ENCODE results near the gene UQCRC1.

The UQCRC1 gene

DNA sequence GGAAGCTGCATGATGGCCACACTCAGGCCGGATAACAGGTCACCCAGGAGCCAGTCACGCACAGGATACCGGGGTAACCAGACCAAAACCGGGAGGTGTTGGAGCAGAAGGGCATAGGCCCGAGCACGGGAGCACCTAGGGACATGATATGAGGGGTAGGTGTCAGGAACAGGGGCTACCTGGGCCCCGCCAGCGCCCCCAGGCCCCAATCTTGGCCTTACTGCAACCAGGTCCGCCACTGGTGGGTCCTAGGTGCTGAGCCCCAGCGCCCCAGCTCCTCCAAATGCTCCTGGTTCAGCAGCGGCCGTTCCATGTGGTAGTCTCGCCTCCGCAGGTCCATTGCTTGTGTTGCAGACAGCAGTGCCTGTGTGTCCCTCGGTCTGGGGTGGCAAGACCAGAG is 23.8 kb upstream of the UQCRC1 start:
- no peak for DNase-seq (ENCODE audit: low read depth)

DNA sequence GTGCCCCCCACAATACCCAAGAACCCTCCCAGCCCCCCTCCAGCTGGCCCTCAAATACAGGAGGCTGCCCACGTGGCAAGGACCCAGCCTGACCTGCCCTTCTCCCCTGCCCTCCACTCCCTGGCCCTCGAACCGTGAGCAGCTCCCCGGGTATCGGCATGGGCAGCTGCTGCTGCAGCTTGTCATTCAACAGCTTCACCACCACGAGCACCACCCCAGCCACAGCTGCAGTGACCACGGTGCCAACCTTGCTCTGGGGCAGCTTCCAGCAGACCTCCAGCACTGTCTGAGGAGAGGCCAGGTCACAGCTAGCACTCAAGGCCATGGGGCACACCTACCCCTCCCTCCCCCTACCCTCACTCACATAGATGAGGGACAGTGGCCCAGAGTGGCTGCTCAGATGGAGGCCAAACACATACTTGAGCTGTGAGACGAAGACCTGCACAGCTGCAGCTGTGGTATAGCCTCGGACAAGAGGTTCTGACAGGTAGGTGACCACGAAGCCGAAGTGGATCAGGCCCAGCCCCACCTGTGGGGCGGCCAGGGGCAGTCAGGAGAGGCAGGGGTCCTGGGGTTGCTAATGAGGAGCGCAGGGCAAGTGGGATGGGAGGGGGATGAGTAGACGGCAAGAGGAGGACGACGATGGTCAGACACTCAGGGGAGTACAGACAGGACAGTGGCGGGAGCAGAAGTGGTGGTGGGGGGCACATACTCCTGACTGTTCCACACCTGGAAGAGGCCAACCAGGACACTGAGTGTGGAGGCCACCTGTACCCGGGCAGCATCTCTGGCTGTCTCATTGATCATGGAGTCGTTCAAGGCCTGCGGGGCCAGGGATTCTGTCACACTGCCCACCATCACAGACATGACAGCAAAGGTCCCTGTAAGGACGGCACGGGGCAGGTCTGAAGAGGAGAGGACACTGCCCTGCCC is 22.3 kb upstream of the UQCRC1 start:
- no peak for DNase-seq (ENCODE audit: low read depth)

DNA sequence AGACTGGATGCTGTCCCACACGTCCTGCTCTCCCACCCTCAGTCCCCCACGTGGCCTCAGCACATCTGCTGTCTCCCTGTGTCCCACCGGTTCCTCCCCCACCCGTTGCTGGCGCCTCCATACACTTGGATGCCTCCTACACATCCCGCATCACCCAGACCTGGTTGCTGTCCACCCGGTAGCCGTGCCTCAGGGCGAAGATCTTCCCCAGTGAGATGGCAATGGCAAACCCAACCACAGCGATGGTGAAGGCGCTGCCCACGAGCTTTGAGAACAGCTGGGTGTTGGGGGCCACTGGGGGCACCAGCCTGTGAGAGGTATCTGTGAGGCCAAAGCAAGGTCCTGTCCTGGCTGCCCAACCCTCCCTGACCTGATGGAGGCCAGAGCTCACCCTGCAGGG is 21.4 kb upstream of the UQCRC1 start:
- DNase-seq (ENCODE audit: low read depth): no peak

DNA sequence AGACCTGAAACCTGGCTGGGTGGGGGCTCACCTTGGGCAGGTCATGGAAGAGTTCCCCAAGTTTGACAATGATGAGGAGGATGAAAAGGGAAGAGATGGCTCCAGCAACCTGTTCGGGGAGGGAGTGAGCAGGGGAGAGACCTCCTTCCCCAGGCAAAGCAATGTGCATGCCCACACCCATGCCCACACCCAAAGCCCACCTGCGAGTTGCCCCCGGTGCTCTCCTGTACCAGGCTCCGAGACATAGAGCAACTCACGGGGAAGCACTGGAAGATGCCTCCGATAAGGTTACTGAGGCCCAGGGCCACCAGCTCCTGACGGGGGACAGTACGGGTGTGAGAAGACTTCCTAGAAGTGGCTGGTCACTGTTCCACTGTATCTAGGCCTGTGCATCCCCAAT is 21.0 kb upstream of the UQCRC1 start:
- DNase-seq (ENCODE audit: low read depth): no peak

DNA sequence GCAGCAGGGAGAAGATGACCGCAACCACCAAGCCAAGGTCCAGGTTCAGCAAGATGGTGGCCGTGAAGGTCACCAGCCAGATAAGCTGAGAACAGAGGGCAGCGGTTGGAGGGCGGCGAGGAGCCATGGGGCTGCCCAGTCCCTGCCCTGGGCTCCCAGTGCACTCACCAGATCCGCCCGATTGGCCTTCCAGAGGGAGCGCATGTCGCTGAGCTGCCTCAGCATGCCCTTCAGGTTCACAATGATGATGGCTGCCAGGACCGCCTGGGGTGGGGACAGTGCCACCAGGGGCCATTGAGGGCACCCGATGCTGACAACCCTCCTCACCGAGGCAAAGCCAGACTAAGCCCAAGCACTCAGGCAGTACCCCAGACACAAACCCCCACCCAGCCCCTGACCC is 20.4 kb upstream of the UQCRC1 start:
- no peak for DNase-seq (ENCODE audit: low read depth)

DNA sequence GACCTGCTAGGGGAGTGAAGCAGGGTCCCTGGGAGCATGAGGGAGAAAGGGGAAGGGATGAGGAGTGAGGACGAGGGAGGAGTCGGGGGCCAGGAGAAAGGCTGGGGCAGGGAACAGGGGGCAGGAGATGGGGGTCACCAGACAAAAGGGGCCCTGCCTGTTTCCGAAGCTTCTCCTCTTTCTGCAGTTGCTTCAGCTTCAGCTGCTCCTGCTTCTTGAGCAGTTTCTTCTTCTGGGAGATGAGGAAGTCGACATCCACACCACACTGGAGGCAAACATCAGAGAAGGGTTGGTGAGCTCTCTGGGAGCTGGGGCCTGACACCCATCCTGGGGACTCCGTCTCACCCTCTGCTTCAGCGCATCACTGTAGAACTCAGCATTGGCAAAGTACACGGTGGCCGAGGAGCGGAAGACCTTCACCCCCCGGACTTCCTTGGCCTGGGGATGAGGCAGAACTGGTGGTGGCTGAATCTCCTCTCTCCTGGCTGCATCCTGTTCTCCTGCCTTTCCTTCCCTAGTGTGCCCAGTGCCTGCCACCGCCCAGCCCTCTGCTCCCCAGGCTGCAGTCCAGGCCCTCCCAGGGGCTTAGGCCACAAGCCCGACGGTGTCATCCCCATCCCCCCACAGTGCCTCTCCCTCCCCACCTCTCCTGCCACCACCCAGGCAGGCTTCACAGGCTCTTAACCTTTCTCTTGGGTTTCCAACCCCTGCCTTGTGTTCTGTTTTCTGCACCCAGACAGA is 19.0 kb upstream of the UQCRC1 start:
- DNase-seq (ENCODE audit: low read depth): no peak

DNA sequence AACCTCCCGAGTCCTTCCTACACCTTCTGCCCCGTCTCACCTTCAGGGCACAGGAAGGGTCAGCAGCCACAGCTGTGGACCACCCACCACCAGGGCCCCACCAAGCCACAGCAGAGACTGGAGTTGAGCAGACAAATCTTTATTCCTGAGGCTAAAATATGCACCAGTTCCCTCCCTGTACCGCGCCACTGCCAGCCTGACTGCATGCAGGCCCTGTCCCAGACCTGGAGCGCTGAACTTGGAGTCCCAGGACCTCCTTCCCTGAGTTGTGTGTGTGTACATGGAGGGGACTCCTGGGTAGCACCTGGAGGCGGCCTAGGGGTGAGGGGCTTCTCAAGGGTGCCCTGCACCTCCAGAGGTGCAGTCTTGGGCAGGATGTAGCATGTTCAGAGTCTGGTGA is 16.2 kb upstream of the UQCRC1 start:
- no peak for DNase-seq (ENCODE audit: low read depth)

DNA sequence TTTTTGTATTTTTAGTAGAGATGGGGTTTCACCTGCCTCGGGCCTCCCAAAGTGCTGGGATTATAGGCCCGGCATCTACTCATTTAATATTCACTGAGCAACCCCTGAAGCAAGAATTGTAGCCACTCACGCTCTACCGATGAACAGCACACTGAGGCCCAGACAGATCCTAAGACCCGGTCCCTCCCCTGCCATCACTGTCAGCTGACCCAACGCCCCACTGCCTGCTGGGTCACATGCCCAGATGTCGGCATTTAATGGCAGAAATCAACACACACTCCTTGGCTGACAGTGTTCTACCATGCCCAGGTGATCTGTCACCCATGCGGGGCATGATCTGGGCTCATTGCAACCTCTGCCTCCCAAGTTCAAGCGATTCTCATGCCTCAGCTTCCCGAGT is 15.3 kb upstream of the UQCRC1 start:
- DNase-seq (ENCODE audit: low read depth): no peak

DNA sequence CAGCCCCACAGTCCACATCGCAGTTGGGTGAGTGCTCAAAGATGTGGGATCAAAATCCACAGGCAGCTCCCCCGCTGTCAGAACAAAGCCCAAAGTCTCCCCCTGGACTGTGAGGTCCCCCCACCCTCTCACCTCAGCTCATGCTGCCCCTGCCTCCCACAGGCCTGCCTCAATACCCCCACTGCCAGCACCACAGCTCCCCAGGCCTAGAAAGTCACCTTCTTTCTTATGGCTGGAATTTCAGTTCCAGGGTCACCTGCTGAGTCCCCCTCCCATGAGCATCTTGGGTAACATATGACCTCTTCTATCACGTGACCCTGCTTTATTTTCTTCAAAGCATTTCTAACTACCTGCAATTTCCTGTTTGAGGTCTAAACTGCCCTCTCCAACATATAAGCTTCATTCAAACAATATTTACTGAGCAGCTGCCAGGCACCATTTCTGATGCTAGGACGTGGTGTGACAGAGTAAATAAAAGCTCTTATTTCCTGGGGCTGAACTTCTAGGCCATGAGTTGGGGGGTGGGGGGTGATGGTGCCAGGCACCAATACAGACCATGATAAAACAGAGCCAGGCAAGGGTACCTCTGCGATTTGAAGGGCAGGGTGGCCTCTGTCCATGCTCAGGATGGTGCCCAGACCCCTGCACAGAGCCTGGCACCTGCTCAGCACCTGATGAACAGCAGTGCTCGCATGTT is 14.6 kb upstream of the UQCRC1 start:
- no peak for DNase-seq (ENCODE audit: low read depth)

DNA sequence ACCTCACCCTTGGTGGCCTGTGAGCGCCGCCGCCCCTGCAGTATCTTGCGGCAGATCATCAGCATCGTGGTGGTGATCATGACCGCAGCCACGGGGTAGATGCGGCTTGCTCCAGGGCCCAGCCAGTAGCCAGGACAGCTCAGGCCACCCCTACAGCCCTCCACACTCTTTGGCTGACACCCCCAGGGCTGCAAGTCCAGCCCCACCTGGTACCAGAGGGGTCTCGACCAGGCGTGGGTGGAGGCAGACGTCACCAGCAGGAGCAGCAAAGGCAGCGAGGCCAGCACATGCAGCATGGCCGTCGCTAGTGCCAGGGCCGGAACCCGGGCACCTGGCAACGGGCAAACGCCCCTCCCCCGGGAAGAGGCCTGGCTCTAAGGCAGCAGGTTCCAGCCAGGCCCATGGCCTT is 12.0 kb upstream of the UQCRC1 start, which contains the start of gene TMEM89:
TMEM89 (minus strand) TSS at position 309 of the 409 bp plus-strand sequence; CDS start at position 296, 13 bp downstream.
- DNase-seq (ENCODE audit: low read depth): no peak

DNA sequence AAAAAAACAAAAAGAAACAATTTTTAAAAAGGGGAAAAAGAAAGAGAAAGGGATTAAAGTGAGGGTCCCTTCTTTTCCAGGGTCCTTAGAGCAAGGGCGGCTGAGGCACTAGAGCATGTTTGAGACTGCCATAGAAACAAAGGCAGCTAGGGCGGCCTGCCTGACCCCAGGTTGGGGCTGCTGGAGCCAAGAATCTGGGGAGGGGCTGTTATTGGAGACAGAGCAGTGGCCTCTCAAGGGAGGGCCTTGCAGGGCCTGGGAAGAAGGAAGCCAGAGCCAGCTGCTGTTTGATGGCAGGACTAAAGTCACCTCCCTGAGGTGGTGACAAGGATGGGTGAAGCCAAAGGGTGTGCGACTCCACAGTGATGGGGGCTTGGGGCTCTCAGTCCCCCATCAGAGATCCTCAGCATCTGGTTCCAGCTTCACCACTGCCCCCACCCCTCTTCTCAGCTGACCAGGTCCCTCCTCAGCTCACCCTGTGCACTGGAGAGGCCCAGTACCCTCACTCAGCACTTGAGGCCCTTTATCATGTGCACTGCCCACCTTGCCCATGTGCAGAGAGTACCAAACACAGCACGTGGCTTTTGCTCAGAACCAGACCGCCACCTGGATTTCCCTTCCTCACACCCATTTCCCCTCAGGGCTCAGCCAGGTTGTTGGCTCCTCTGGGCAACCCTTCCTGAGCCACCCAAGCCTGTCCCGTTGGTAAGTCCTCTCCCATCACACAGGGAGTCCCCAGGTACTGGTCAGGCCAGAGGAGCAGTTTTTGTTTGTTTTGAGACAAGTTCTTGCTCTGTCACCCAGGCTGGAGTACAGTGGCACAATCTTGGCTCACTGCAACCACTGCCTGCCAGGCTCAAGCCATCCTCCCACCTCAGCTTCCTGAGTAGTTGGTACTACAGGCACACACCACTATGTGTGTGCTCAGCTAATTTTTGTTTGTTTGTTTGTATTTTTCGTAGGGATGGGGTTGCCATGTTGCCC is 10.4 kb upstream of the UQCRC1 start:
- DNase-seq (ENCODE audit: low read depth): no peak

DNA sequence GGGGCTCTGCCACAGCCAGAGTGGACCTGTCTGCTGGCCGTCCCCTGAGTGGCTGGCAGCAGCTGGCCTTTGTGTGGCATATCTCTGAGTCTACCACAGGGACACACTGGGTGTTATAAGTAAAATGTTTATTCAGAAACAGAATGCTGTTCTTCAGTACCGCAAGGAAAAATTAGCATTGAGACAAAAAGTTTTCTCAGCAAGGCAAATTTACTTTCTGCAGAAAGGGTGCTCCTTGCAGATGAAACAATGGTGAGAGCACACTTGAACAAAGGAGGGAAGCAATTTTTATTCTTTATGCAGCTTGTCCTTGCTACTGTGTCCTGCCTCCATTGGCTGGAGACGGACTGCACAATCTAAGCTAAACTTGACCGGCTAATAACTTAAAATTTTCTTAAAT is 8.1 kb upstream of the UQCRC1 start:
- no peak for DNase-seq (ENCODE audit: low read depth)

DNA sequence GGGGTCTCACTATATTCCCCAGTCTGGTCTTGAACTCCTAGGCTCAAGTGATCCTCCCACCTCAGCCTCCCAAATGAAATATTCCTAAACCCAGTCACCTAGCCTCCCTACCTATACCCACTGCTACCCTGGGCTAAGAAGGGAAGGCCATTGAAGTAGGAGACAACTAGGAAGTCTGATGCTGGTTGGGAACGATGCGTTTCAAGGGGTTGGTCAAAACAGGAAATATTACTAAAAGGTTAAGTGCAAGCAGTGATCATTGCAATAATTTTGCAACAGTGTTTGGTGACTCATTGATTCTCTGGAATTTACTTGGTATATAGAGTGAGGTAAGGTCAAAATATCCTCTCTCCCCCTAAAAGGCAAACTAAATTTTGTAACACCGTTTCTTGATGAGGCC is 4.6 kb upstream of the UQCRC1 start:
- no peak for DNase-seq (ENCODE audit: low read depth)

DNA sequence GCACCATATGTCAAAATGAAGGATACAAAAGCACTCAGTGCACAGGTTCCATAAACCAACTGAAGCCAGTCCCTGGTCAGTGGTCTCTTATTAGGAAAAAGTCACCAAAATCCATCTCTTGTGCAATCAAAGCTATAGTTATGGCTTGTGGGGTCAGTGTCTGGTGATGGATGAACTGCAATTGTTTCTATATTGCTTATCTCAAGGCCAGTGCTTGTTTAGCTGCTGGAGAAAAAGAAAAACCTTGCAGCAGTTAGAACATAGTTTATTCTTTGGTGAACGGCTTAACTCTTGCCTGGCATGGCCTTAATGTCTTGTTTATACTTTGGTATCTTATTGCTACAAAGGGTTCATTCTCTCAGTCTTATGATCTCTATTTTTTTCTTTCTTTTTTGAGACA is 2.9 kb upstream of the UQCRC1 start:
- no peak for DNase-seq (ENCODE audit: low read depth)

DNA sequence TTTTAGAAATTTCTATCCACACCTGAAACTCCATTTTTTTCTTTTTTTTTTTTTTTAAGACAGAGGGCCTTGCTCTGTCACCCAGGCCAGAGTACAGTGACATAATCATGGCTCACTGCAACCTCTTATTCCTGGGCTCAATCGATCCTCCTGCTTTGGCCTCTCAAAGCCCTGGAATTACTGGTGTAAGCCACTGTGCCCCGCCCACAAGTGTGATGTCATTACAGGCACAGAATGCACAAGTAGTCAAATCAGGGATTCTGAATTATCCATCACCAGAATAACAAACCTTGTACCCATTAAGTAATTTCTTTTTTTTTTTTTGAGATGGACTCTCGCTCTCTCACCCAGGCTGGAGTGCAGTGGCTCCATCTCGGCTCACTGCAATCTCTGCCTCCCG is 1.9 kb downstream of the UQCRC1 start:
- no peak for DNase-seq (ENCODE audit: low read depth)

DNA sequence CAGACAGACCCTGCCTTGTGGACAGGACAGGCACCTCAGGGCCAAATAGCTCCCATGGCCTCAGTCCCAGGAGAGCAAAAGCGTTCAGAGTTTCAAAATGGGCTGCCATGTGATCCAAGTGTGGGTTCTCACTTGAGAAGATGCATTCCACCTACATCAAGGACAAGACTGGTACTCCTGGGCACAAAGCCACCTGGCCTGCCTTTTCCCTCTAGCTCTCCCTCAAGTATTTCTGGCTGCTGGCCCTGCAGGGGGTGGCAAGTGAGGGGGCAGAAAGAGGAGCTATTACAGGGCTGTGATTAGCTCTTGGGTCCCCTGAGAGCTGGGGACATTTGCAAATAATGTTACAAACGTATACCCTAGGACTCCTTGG is 7.8 kb downstream of the UQCRC1 start:
- DNase-seq (ENCODE audit: low read depth): no peak

DNA sequence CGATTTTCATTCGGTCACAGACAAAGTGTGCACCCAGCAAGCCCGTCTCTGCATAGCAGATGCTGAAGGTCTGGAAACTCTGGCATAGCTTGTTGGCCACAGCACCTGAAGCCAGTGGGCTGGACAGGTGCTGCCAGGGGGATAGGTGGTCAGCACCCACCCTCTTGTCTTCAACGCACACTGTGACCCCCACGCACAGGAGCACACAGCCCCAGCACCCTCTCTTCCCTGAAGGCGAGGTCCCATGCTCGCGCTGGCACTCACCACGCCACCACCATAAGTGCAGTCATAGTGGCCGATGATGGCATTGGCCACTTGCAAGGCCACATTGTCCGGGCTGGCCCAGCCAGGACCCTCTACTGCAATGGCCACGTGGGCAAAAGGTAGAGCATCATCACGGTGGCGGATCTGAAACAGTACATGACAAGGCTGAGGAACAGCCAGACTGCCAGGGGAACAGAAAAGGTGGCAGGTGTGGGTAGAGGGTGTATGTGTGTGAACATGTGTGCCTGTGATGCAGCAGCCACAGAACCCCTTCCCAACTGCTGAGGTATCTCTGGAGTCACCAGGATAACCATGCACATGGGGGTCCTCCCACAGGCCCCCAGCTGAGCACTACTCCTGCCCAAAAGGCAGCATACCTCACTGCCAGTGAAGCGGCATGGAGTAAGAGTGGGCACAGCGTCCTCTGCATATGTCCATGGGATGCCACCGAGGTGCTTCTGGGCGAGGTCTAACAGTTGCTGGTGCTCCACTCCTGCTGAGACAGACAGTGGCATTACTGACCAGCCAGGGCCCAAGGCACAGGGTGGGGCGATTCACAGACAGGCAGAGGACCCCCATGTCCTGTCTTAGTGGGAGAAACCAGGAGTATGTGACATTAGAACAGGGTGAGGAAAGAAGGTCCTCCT is 8.5 kb downstream of the UQCRC1 start:
- no peak for DNase-seq (ENCODE audit: low read depth)

DNA sequence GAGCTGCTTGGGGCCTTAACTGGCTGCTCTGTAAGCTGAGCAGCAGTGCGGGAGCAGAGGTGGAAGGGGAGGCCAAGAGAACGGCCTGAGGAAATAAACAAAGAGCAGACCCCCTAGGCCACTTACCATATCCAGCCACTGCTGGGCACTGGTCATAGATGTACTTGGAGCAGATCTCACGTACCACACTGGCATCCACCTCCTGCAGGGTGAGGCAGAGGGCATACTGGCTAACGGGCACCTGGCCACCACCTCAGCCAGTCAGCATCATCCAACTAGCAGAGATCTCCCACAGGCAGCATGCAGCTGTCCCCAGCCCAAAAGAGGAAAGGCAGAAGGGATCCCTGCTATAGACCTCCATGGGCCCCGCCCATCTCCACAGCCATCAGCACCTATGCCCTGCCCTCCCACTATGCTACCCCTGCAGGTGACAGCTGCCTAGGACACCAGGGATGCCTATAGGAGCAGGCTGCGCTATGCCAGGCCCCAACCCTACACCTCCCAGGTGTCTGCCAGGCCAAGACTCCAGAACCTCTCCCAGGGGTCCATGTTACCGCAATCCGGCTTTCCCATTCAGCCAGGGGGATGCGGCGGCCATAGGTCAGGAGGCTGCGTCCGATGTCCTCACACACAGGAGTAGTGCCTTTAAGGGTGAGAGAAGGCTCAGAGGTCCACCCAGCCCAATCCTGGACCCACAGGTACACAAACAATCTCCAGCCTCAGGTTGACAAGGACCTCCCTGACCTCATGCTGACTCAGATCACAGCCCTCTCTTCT is 9.7 kb downstream of the UQCRC1 start:
- no peak for DNase-seq (ENCODE audit: low read depth)

DNA sequence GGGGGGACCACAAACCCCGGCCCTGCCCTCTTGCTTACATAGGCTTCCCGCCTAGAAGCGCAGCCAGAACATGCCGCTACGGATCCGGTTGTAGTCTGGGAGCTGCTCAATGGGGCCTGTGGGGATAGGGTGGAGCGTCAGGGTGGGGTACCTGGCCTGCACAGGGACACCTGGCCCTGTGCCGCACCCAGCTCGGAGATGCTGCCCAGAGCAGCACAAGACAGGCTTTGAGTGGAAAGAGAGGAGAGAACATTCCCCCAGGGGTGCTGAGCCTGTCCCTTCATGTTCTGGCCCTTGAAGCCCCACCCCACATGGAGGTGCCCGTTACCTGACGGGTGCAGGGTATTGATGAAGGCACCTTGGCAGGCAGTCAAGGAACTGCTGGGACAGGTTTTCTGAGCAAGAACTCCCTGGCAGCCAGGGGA is 10.4 kb downstream of the UQCRC1 start:
- DNase-seq (ENCODE audit: low read depth): no peak
